CD14-positive monocyte (primary cell): Measurements from ENCODE around the gene APLN. TPM values are rescaled to one million over a fixed set of nuclear protein-coding genes. Genes with fewer than 3 reads are reported as not detected.
A peak's percentile ranks its signal among the peaks of the same experiment; 100 is the strongest.

Source experiments
- DNase-seq, 3 donors: peaks; one replicate each; pipeline ENCODE4 v3.0.0-alpha.2; 2011 to 2022
- H2AFZ ChIP-seq: 2 replicates; pipeline ENCODE4 v1.6.0; 2012; ENCODE audit warnings: mild to moderate bottlenecking, low read depth, low read length, inconsistent platforms; ENCODE audit not compliant: insufficient read depth, poor library complexity, severe bottlenecking
- H3K27ac ChIP-seq, 2 donors: 1 replicate in 1 of 2; 2 replicates in 1 of 2; pipeline ENCODE4 v1.5.1; 2012 to 2013; ENCODE audit warnings: low read length in 2 of 2, control low read depth in 1 of 2, inconsistent platforms in 1 of 2, low read depth in 1 of 2, mild to moderate bottlenecking in 1 of 2
- H3K27me3 ChIP-seq, 2 donors: one replicate each; pipeline versions ENCODE4 v1.6.0 to v1.6.1; 2011 to 2013; ENCODE audit warnings: low read length in 2 of 2; ENCODE audit not compliant: control insufficient read depth in 2 of 2, insufficient read depth in 2 of 2
- H3K36me3 ChIP-seq, 2 donors: replicated peaks in 1 of 2; 1 replicate in 1 of 2; 2 replicates in 1 of 2; pipeline versions ENCODE4 v1.5.1 to v1.6.1; 2012 to 2013; ENCODE audit warnings: low read length in 2 of 2, control low read depth in 1 of 2, inconsistent platforms in 1 of 2, mild to moderate bottlenecking in 1 of 2; ENCODE audit not compliant: insufficient read depth in 2 of 2, control insufficient read depth in 1 of 2
- H3K4me1 ChIP-seq, 2 donors: 1 replicate in 1 of 2; 2 replicates in 1 of 2; pipeline versions ENCODE4 v1.5.1 to v1.6.1; 2012 to 2013; ENCODE audit warnings: low read length in 2 of 2, control low read depth in 1 of 2, inconsistent platforms in 1 of 2, mild to moderate bottlenecking in 1 of 2, moderate library complexity in 1 of 2; ENCODE audit not compliant: insufficient read depth in 2 of 2, control insufficient read depth in 1 of 2
- H3K4me2 ChIP-seq: replicated peaks from 2 replicates; pipeline ENCODE3; 2012; ENCODE audit warnings: low read length, moderate library complexity, mild to moderate bottlenecking; ENCODE audit not compliant: poor library complexity, severe bottlenecking; ENCODE audit errors: extremely low read depth
- H3K4me3 ChIP-seq, 3 experiments: fragments of 200-600 bp in 1 of 3; sonication (generic) in 1 of 3; replicated peaks in 1 of 3; 1 replicate in 2 of 3; 2 replicates in 1 of 3; pipeline ENCODE4 v1.5.1; 2011 to 2013; ENCODE audit warnings: low read length in 3 of 3, mild to moderate bottlenecking in 3 of 3, control low read depth in 2 of 3, low read depth in 2 of 3, inconsistent platforms in 1 of 3, moderate library complexity in 1 of 3
- H3K79me2 ChIP-seq: 2 replicates; pipeline ENCODE4 v1.6.0; 2012; ENCODE audit warnings: mild to moderate bottlenecking, control low read depth, inconsistent platforms, low read length, moderate library complexity; ENCODE audit not compliant: insufficient read depth
- H3K9ac ChIP-seq: 2 replicates; pipeline ENCODE4 v1.6.0; 2017; ENCODE audit warnings: low read length, mild to moderate bottlenecking; ENCODE audit not compliant: insufficient read depth, poor library complexity, severe bottlenecking
- H3K9me3 ChIP-seq, 2 donors: replicated peaks in 1 of 2; 1 replicate in 1 of 2; 2 replicates in 1 of 2; pipeline versions ENCODE4 v1.5.1 to v1.6.1; 2012 to 2013; ENCODE audit warnings: low read length in 2 of 2, control low read depth in 1 of 2; ENCODE audit not compliant: control insufficient read depth in 1 of 2, insufficient read depth in 1 of 2
- H4K20me1 ChIP-seq: 2 replicates; pipeline ENCODE4 v1.6.0; 2012; ENCODE audit warnings: mild to moderate bottlenecking, low read length, control low read depth, moderate library complexity; ENCODE audit not compliant: insufficient read depth
- H3K27ac Mint-ChIP-seq, 7 donors: one replicate each; pipeline ENCODE4 v1.8.0; 2020; ENCODE audit warnings: mild to moderate bottlenecking in 7 of 7, mixed read lengths in 7 of 7, moderate library complexity in 6 of 7, inconsistent platforms in 2 of 7
- H3K27me3 Mint-ChIP-seq, 3 donors: one replicate each; pipeline ENCODE4 v1.8.0; 2021 to 2022; ENCODE audit warnings: low read depth in 3 of 3, mild to moderate bottlenecking in 3 of 3, mixed read lengths in 3 of 3, moderate library complexity in 3 of 3, inconsistent platforms in 1 of 3
- H3K36me3 Mint-ChIP-seq, 2 donors: one replicate each; pipeline ENCODE4 v1.8.0; 2020; ENCODE audit warnings: mixed read lengths in 2 of 2, inconsistent platforms in 1 of 2, mild to moderate bottlenecking in 1 of 2
- H3K4me1 Mint-ChIP-seq: one replicate; pipeline ENCODE4 v1.8.0; 2020; ENCODE audit warnings: mild to moderate bottlenecking, mixed read lengths
- H3K4me3 Mint-ChIP-seq, 2 donors: one replicate each; pipeline ENCODE4 v1.8.0; 2020; ENCODE audit warnings: mild to moderate bottlenecking in 2 of 2, mixed read lengths in 2 of 2, moderate library complexity in 1 of 2
- H3K9me3 Mint-ChIP-seq, 7 donors: one replicate each; pipeline ENCODE4 v1.8.0; 2020 to 2022; ENCODE audit warnings: mixed read lengths in 7 of 7, mild to moderate bottlenecking in 6 of 7, moderate library complexity in 6 of 7, inconsistent platforms in 2 of 7
- WGBS: methylation state at CpG from one replicate; pipeline ENCODE4 v1.1.5; 2013; ENCODE audit warnings: missing lambda C conversion rate; ENCODE audit not compliant: insufficient coverage; 5-methylcytosine and 5-hydroxymethylcytosine counted together
- intact Hi-C, 2 donors: fragments of 100-400 bp; cut with micrococcal nuclease; formaldehyde crosslinking; loops; one replicate each; pipeline versions ENCODE4 v1.15.0 to v1.15.1; 2023
- polyA plus RNA-seq, 3 donors: library from polyadenylated mRNA; depleted of rRNA in 1 of 3; unstranded in 2 of 3; stranded (reverse) in 1 of 3; fragments of 300-500 nt in 2 of 3; fragments of >200 nt in 1 of 3; fragmentation: Illumina TruSeq in 2 of 3; gene quantifications; 1 replicate in 2 of 3; 2 replicates in 1 of 3; pipeline ENCODE4 v1.2.3, GENCODE V29; 2012 to 2021
- TF ChIP-seq, protein P1 (sequence below): fragments of 200-600 bp; IDR thresholded peaks from one replicate; pipeline ENCODE4 v1.8.0; 2022; ENCODE audit warnings: antibody characterized with exemption, mild to moderate bottlenecking

Gene APLN
- polyA plus RNA-seq, 3 donors, result 0.03 TPM; not detected in 2

DNA sequence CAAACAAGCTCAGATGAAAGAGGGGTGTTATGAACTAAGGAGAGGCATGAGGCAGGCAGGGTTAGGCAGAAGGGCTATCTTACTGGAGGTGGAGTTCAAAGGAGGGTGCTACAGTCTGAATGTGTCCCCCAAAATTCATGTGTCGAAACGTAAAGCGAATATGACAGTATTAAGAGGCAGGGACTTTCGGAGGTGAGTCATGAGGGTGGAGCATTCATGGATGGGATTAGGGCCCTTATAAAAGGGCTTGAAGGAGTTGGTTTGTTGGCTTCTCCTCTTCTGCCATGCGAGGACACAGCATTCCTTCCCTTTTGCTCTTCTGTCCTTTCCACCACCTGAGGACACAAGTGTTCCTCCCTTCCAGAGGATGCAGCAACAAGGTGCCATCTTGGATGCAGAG lies 22.9 kb downstream of the APLN start:
- Histone ChIP-seq H3K4me3 (no peak overlapping the region), H3K9ac (no peak overlapping the region), H2AFZ (no peak overlapping the region), H3K27me3 (no peaks in the 10 kb centered on the region), H3K36me3 (no peaks in the 10 kb centered on the region), H4K20me1 (no peaks in the 10 kb centered on the region), H3K79me2 (no peaks in the 10 kb centered on the region), H3K4me1 (no peaks in the 10 kb centered on the region), H3K9me3 (no peaks in the 10 kb centered on the region), H3K27ac (no peak overlapping the region), H3K4me2 (no peak overlapping the region)
- WGBS, result no CpG with 5 or more reads among the region's 5 CpGs
- H3K9me3 Mint-ChIP-seq, result no peaks in the 10 kb centered on the region
- TF ChIP-seq, protein P1, sequence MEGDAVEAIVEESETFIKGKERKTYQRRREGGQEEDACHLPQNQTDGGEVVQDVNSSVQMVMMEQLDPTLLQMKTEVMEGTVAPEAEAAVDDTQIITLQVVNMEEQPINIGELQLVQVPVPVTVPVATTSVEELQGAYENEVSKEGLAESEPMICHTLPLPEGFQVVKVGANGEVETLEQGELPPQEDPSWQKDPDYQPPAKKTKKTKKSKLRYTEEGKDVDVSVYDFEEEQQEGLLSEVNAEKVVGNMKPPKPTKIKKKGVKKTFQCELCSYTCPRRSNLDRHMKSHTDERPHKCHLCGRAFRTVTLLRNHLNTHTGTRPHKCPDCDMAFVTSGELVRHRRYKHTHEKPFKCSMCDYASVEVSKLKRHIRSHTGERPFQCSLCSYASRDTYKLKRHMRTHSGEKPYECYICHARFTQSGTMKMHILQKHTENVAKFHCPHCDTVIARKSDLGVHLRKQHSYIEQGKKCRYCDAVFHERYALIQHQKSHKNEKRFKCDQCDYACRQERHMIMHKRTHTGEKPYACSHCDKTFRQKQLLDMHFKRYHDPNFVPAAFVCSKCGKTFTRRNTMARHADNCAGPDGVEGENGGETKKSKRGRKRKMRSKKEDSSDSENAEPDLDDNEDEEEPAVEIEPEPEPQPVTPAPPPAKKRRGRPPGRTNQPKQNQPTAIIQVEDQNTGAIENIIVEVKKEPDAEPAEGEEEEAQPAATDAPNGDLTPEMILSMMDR, result no peak
- no peaks in the 10 kb centered on the region for H3K36me3 Mint-ChIP-seq
- intact Hi-C loops, result loop anchor here in 1 of 2 donors (10.0 kb wide), 1 partner anchor 193 kb away; no protein-coding TSS in a partner anchor
- peak overlapping the region in 1 of 7 donors; percentile 14 for H3K27ac Mint-ChIP-seq
- peaks cover 0 to 7% (median 0%) of the 10 kb centered on the region in 3 donors for H3K27me3 Mint-ChIP-seq
- H3K4me1 Mint-ChIP-seq, result no peaks in the 10 kb centered on the region
- peak in 1 of 3 donors; percentile 44 for DNase-seq
- no peak overlapping the region for H3K4me3 Mint-ChIP-seq

DNA sequence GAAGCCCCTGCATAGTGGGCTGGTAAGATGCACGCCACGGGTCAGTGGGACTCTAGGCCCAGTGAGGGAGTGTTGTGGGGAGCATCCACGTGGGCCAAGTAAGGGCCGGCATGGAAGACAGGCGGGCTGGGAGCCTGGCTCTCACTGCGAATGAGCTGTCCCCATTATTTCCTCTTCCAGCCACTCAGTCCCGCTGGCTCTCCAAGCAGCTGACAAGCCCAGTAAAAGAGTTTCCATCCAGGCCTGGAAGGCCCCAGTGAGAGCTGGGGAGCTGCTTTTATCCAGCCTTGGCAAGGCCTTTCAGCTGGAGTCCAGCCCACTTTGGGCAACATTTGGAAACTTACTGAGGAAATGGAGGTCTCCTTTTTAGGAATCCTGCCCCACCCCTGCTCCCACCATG lies 24.9 kb downstream of the APLN start:
- Histone ChIP-seq H3K79me2 (no peaks in the 10 kb centered on the region), H3K9ac (no peak overlapping the region), H3K9me3 (no peaks in the 10 kb centered on the region), H2AFZ (no peak overlapping the region), H3K27me3 (no peaks in the 10 kb centered on the region), H3K36me3 (no peaks in the 10 kb centered on the region), H3K4me3 (no peak overlapping the region), H3K27ac (no peak overlapping the region), H3K4me2 (no peak overlapping the region), H3K4me1 (no peaks in the 10 kb centered on the region), H4K20me1 (no peaks in the 10 kb centered on the region)
- H3K36me3 Mint-ChIP-seq, result no peaks in the 10 kb centered on the region
- H3K4me1 Mint-ChIP-seq, result no peaks in the 10 kb centered on the region
- H3K27ac Mint-ChIP-seq, result no peak overlapping the region
- TF ChIP-seq, protein P1, result no peak
- no peak overlapping the region for H3K4me3 Mint-ChIP-seq
- intact Hi-C loops, result loop anchor here in 1 of 2 donors (10.0 kb wide), 1 partner anchor 195 kb away; no protein-coding TSS in a partner anchor
- no peak for DNase-seq
- H3K27me3 Mint-ChIP-seq, result peaks cover 0 to 5% (median 1%) of the 10 kb centered on the region in 3 donors
- no peaks in the 10 kb centered on the region for H3K9me3 Mint-ChIP-seq
- no CpG with 5 or more reads among the region's 7 CpGs for WGBS
